HEK293 (cell line): ENCODE data around the gene ITPRIPL2.

Source experiments
- CTCF ChIA-PET: fragments of 350-600 bp; formaldehyde crosslinking; extraction: SDS; loops from one replicate; lab custom pipeline; 2021; ENCODE audit warnings: antibody characterized with exemption; lab: Yijun Ruan, JAX
- POLR2A ChIA-PET: fragments of 300-600 bp; formaldehyde crosslinking; extraction: SDS; loops from one replicate; lab custom pipeline; 2020; ENCODE audit warnings: antibody characterized with exemption, inconsistent platforms; lab: Yijun Ruan, JAX
- H3K27ac ChIP-seq: fragments of 200-500 bp; sonication (Bioruptor generic); 2 replicates; pipeline ENCODE4 v1.5.1; 2014; ENCODE audit warnings: low read depth, low read length, control low read depth, inconsistent platforms; ENCODE audit errors: extremely low read depth
- H3K36me3 ChIP-seq, 2 experiments: fragments of 200-500 bp in 1 of 2; sonication (Bioruptor generic) in 1 of 2; 1 replicate in 1 of 2; 2 replicates in 1 of 2; pipeline ENCODE4 v1.5.1; 2014 to 2017; ENCODE audit warnings: inconsistent platforms in 2 of 2, low read length in 2 of 2; ENCODE audit not compliant: control insufficient read depth in 2 of 2, insufficient read depth in 1 of 2
- H3K4me1 ChIP-seq: fragments of 200-500 bp; sonication (Bioruptor generic); 2 replicates; pipeline ENCODE4 v1.5.1; 2014; ENCODE audit warnings: mild to moderate bottlenecking, low read length, inconsistent platforms; ENCODE audit not compliant: control insufficient read depth, insufficient read depth
- H3K4me3 ChIP-seq: 2 replicates; pipeline ENCODE4 v1.5.1; 2011; ENCODE audit warnings: low read depth, mild to moderate bottlenecking, control low read depth, low read length, moderate library complexity
- H3K9me3 ChIP-seq: fragments of 200-500 bp; sonication (Bioruptor generic); 2 replicates; pipeline ENCODE4 v1.5.1; 2014; ENCODE audit warnings: low read depth, low read length, inconsistent platforms; ENCODE audit not compliant: control insufficient read depth, insufficient read depth
- EGR2 ChIP-seq: fragments of 450-650 bp; formaldehyde crosslinking; IDR thresholded peaks from 2 replicates; pipeline ENCODE4 v1.5.1; 2016; ENCODE audit warnings: low read depth, missing biosample characterization, missing genetic modification characterization
- PRDM10 ChIP-seq: fragments of 450-650 bp; formaldehyde crosslinking; IDR thresholded peaks from 2 replicates; pipeline ENCODE4 v1.5.1; 2016; ENCODE audit warnings: missing biosample characterization, missing genetic modification characterization
- PRDM2 ChIP-seq: fragments of 450-650 bp; formaldehyde crosslinking; IDR thresholded peaks from 2 replicates; pipeline ENCODE4 v1.5.1; 2016; ENCODE audit warnings: missing biosample characterization, missing genetic modification characterization, borderline replicate concordance
- SCRT2 ChIP-seq: fragments of 450-650 bp; formaldehyde crosslinking; IDR thresholded peaks from 2 replicates; pipeline ENCODE4 v1.5.1; 2016; ENCODE audit warnings: missing biosample characterization, missing genetic modification characterization
- ZFHX2 ChIP-seq: fragments of 450-650 bp; formaldehyde crosslinking; conservative IDR thresholded peaks from 2 replicates; pipeline ENCODE4 v1.5.1; 2016; ENCODE audit warnings: missing biosample characterization, missing genetic modification characterization
- ZNF214 ChIP-seq: fragments of 450-650 bp; formaldehyde crosslinking; IDR thresholded peaks from 2 replicates; pipeline ENCODE4 v1.5.1; 2017; ENCODE audit warnings: missing biosample characterization, mild to moderate bottlenecking, missing genetic modification characterization, borderline replicate concordance
- ZNF223 ChIP-seq: fragments of 450-650 bp; formaldehyde crosslinking; IDR thresholded peaks from 2 replicates; pipeline ENCODE4 v1.5.1; 2016; ENCODE audit warnings: missing biosample characterization, missing genetic modification characterization
- ZNF23 ChIP-seq: fragments of 450-650 bp; formaldehyde crosslinking; IDR thresholded peaks from 2 replicates; pipeline ENCODE4 v1.5.1; 2016; ENCODE audit warnings: missing biosample characterization, missing genetic modification characterization, borderline replicate concordance
- ZNF37A ChIP-seq: fragments of 450-650 bp; IDR thresholded peaks from 2 replicates; pipeline ENCODE4 v1.5.1; 2018; ENCODE audit warnings: missing biosample characterization, missing genetic modification characterization
- ZNF404 ChIP-seq: fragments of 450-650 bp; formaldehyde crosslinking; IDR thresholded peaks from 2 replicates; pipeline ENCODE4 v1.5.1; 2017; ENCODE audit warnings: missing biosample characterization, missing genetic modification characterization
- ZNF473 ChIP-seq: fragments of 450-650 bp; formaldehyde crosslinking; IDR thresholded peaks from 2 replicates; pipeline ENCODE4 v1.5.1; 2017; ENCODE audit warnings: missing biosample characterization, missing genetic modification characterization
- ZNF549 ChIP-seq: fragments of 450-650 bp; IDR thresholded peaks from 2 replicates; pipeline ENCODE4 v1.5.1; 2018; ENCODE audit warnings: missing biosample characterization, missing genetic modification characterization, mild to moderate bottlenecking, inconsistent platforms, moderate library complexity
- ZNF561 ChIP-seq: fragments of 450-650 bp; IDR thresholded peaks from 2 replicates; pipeline ENCODE4 v1.5.1; 2018; ENCODE audit warnings: missing biosample characterization, missing genetic modification characterization, borderline replicate concordance
- ZNF580 ChIP-seq: fragments of 450-650 bp; formaldehyde crosslinking; IDR thresholded peaks from 2 replicates; pipeline ENCODE4 v1.5.1; 2016; ENCODE audit warnings: missing biosample characterization, missing genetic modification characterization
- ZNF768 ChIP-seq: fragments of 450-650 bp; formaldehyde crosslinking; IDR thresholded peaks from 2 replicates; pipeline ENCODE4 v1.5.1; 2018; ENCODE audit warnings: missing biosample characterization, mild to moderate bottlenecking, missing genetic modification characterization
- ZNF830 ChIP-seq: fragments of 450-650 bp; IDR thresholded peaks from 2 replicates; pipeline ENCODE4 v1.5.0; 2018; ENCODE audit warnings: missing biosample characterization, missing genetic modification characterization, low read depth, mild to moderate bottlenecking, moderate library complexity
- ZXDB ChIP-seq: fragments of 450-650 bp; formaldehyde crosslinking; IDR thresholded peaks from 2 replicates; pipeline ENCODE4 v1.5.1; 2016; ENCODE audit warnings: missing biosample characterization, missing genetic modification characterization

ITPRIPL2 gene

GRCh38 chr16:19130852-19131824, 17.4 kb downstream of the ITPRIPL2 start (continued):
- peak; percentile 70 for TF ChIP-seq PRDM10 (tag by site-specific recombination)
- no peak for TF ChIP-seq ZNF830 (tag by site-specific recombination)
- TF ChIP-seq ZNF561 = peak; percentile 70; the same call in 1 of the 2 replicates

- no peaks in the 10 kb centered on the region for H3K9me3 ChIP-seq
- H3K27ac ChIP-seq = peak overlapping the region; percentile 6; the same call in 1 of the 2 replicates
- TF ChIP-seq ZXDB (tag by site-specific recombination) = 0 out of 2 replicates have a peak, but pooled peaks have one; percentile 19
- TF ChIP-seq ZNF214 (tag by site-specific recombination) = no peak
- no peak for TF ChIP-seq ZNF23
- peak; percentile 78 for TF ChIP-seq EGR2 (tag by site-specific recombination)
- peak; percentile 79 for TF ChIP-seq ZFHX2 (tag by site-specific recombination)
- POLR2A ChIA-PET = interaction anchor here (1.5 to 3.7 kb wide), 2 partner anchors 9 to 18 kb away, joined by 8 to 16 read pairs; partner anchors contain the start of gene ITPRIPL2
- no peaks in the 10 kb centered on the region for H3K36me3 ChIP-seq
- H3K4me1 ChIP-seq = peaks cover 24% of the 10 kb centered on the region
- CTCF ChIA-PET = interaction anchor here (0.5 to 1.8 kb wide), 4 partner anchors 9 to 148 kb away, joined by 3 to 7 read pairs (median 4); partner anchors contain the start of gene ITPRIPL2
- H3K4me3 ChIP-seq = no peak overlapping the region
Measured at GRCh38 chr16:19131825-19132218, 18.1 kb downstream of the ITPRIPL2 start.

- POLR2A ChIA-PET = interaction anchor here (3.7 kb wide), 1 partner anchor 19 kb away, joined by 16 read pairs; the partner anchor contains the start of gene ITPRIPL2
- Histone ChIP-seq H3K9me3 (no peaks in the 10 kb centered on the region), H3K27ac (no peak overlapping the region), H3K4me1 (peaks cover 26% of the 10 kb centered on the region), H3K36me3 (no peaks in the 10 kb centered on the region), H3K4me3 (no peak overlapping the region)
- CTCF ChIA-PET = interaction anchor here (0.5 to 1.8 kb wide), 2 partner anchors 38 to 148 kb away, joined by 5 to 7 read pairs; no protein-coding TSS in a partner anchor
- no peak for TF ChIP-seq ZNF37A (tag by site-specific recombination)
- peak; percentile 94 for TF ChIP-seq ZNF768 (tag by site-specific recombination)
- TF ChIP-seq ZNF404 (tag by site-specific recombination) = no peak
- TF ChIP-seq PRDM2 (tag by site-specific recombination) = no peak
- TF ChIP-seq ZNF223 = no peak
- TF ChIP-seq PRDM10 (tag by site-specific recombination) = no peak
- no peak for TF ChIP-seq ZNF473 (tag by site-specific recombination)
- TF ChIP-seq SCRT2 (tag by site-specific recombination) = no peak
- 0 out of 2 replicates have a peak, but pooled peaks have one; percentile 26 for TF ChIP-seq ZNF580 (tag by site-specific recombination)
- TF ChIP-seq ZNF549 (tag by site-specific recombination) = no peak
Measured at GRCh38 chr16:19132255-19132654, 18.5 kb downstream of the ITPRIPL2 start.
